ENCODE measurements around the gene MYH9.
A peak's percentile ranks its signal among the peaks of the same experiment; 100 is the strongest.

The MYH9 gene

DNA sequence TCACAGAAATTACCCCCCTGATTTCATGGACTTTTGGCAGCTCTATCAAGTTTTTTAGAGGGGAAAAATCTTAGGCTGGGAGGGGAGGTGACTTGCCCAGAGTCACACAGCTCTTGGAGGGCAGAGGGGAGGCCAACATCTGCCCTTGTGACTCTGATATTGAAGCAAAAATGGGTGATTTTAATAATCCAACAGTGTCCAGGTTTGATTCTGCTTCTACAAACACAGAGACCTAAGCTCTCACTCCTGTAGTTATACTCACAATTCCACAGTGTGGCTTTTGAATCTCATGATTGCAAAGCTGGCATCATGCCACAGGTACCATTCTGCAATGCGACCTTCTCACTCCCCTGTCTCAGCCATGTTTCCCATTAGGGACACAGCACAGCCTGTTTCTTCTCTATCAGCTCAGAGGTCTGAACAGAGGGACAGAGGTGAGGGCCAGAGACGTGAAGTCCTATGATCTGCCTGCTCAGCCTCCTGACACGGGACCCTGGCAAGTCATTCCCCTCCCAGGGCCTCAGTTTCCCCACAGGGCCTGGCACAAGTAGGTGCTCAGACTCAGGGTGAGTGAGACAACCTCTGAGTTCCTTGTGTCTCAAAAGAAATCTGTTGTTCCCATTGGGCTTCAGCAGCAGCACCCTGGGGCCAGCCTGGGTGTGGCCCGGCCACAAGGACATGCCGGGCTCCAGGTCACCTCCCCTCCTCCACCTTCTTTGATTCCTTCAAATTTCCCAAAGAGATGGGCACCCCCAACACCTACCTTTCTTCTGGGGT is 149.2 kb downstream of the MYH9 start:
- peak; percentile 30; the same call in 1 of the 2 replicates for TF ChIP-seq SCRT2 (tag by site-specific recombination; IDR thresholded peaks at IDR 0.05)
- TF ChIP-seq, protein P1, sequence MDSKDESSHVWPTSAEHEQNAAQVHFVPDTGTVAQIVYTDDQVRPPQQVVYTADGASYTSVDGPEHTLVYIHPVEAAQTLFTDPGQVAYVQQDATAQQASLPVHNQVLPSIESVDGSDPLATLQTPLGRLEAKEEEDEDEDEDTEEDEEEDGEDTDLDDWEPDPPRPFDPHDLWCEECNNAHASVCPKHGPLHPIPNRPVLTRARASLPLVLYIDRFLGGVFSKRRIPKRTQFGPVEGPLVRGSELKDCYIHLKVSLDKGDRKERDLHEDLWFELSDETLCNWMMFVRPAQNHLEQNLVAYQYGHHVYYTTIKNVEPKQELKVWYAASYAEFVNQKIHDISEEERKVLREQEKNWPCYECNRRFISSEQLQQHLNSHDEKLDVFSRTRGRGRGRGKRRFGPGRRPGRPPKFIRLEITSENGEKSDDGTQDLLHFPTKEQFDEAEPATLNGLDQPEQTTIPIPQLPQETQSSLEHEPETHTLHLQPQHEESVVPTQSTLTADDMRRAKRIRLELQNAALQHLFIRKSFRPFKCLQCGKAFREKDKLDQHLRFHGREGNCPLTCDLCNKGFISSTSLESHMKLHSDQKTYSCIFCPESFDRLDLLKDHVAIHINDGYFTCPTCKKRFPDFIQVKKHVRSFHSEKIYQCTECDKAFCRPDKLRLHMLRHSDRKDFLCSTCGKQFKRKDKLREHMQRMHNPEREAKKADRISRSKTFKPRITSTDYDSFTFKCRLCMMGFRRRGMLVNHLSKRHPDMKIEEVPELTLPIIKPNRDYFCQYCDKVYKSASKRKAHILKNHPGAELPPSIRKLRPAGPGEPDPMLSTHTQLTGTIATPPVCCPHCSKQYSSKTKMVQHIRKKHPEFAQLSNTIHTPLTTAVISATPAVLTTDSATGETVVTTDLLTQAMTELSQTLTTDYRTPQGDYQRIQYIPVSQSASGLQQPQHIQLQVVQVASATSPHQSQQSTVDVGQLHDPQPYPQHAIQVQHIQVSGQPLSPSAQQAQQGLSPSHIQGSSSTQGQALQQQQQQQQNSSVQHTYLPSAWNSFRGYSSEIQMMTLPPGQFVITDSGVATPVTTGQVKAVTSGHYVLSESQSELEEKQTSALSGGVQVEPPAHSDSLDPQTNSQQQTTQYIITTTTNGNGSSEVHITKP (tag by site-specific recombination; IDR thresholded peaks at IDR 0.05): peak; percentile 42; the same call in 1 of the 2 replicates
- no peak for TF ChIP-seq ZNF214 (tag by site-specific recombination; IDR thresholded peaks at IDR 0.05; ENCODE audit: borderline replicate concordance)
- TF ChIP-seq SCRT1 (tag by site-specific recombination; IDR thresholded peaks at IDR 0.05; ENCODE audit: borderline replicate concordance): peak; percentile 33; the same call in 1 of the 2 replicates
- peak; percentile 94 for TF ChIP-seq ZNF184 (tag by site-specific recombination; IDR thresholded peaks at IDR 0.05)
- peak; percentile 81 for TF ChIP-seq ZNF335 (tag by site-specific recombination; conservative IDR thresholded peaks at IDR 0.05)
- TF ChIP-seq KLF10 (tag by site-specific recombination; IDR thresholded peaks at IDR 0.05): no peak
- no peak for TF ChIP-seq ZNF549 (tag by site-specific recombination; IDR thresholded peaks at IDR 0.05)
- TF ChIP-seq, protein P2, sequence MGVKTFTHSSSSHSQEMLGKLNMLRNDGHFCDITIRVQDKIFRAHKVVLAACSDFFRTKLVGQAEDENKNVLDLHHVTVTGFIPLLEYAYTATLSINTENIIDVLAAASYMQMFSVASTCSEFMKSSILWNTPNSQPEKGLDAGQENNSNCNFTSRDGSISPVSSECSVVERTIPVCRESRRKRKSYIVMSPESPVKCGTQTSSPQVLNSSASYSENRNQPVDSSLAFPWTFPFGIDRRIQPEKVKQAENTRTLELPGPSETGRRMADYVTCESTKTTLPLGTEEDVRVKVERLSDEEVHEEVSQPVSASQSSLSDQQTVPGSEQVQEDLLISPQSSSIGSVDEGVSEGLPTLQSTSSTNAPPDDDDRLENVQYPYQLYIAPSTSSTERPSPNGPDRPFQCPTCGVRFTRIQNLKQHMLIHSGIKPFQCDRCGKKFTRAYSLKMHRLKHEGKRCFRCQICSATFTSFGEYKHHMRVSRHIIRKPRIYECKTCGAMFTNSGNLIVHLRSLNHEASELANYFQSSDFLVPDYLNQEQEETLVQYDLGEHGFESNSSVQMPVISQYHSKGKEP (tag by site-specific recombination; IDR thresholded peaks at IDR 0.05): no peak
- TF ChIP-seq ZFP37 (tag by site-specific recombination; IDR thresholded peaks at IDR 0.05): no peak
- TF ChIP-seq ZNF394 (tag by site-specific recombination; IDR thresholded peaks at IDR 0.05; ENCODE audit: borderline replicate concordance): no peak
- peak; percentile 54; the same call in 1 of the 2 replicates for TF ChIP-seq ZNF341 (tag by site-specific recombination; IDR thresholded peaks at IDR 0.05; ENCODE audit: low read depth)
- TF ChIP-seq, protein P3, sequence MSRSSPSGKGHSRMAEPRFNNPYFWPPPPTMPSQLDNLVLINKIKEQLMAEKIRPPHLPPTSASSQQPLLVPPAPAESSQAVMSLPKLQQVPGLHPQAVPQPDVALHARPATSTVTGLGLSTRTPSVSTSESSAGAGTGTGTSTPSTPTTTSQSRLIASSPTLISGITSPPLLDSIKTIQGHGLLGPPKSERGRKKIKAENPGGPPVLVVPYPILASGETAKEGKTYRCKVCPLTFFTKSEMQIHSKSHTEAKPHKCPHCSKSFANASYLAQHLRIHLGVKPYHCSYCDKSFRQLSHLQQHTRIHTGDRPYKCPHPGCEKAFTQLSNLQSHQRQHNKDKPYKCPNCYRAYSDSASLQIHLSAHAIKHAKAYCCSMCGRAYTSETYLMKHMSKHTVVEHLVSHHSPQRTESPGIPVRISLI (tag by site-specific recombination; IDR thresholded peaks at IDR 0.05): no peak
- TF ChIP-seq WT1 (tag by site-specific recombination; IDR thresholded peaks at IDR 0.05): no peak
- peaks cover 0 to 19% of the 10 kb centered on the region in 2 experiments; a peak in 1 of 3 replicates for H3K36me3 ChIP-seq (ENCODE audit: control insufficient read depth in 2 of 2, insufficient read depth in 1 of 2, low read length in 2 of 2)
- H3K4me3 ChIP-seq (ENCODE audit: low read depth, low read length): peak overlapping the region; percentile 49
- POLR2A ChIA-PET: interaction anchor here (0.9 to 2.7 kb wide), 11 partner anchors 10 to 268 kb away, joined by 3 to 8 read pairs (median 4); partner anchors contain the start of genes FOXRED2, MYH9 and TXN2
- peaks cover 9% of the 10 kb centered on the region for H3K4me1 ChIP-seq (ENCODE audit: control insufficient read depth, insufficient read depth, low read length)
- CTCF ChIA-PET: interaction anchor here (0.7 to 3.4 kb wide), 23 partner anchors 8 to 443 kb away, joined by 3 to 18 read pairs (median 6); no protein-coding TSS in a partner anchor
- H3K27ac ChIP-seq (ENCODE audit: extremely low read depth, low read depth, low read length): peak overlapping the region; percentile 63
- H3K9me3 ChIP-seq (ENCODE audit: control insufficient read depth, insufficient read depth, low read depth, low read length): no peaks in the 10 kb centered on the region

DNA sequence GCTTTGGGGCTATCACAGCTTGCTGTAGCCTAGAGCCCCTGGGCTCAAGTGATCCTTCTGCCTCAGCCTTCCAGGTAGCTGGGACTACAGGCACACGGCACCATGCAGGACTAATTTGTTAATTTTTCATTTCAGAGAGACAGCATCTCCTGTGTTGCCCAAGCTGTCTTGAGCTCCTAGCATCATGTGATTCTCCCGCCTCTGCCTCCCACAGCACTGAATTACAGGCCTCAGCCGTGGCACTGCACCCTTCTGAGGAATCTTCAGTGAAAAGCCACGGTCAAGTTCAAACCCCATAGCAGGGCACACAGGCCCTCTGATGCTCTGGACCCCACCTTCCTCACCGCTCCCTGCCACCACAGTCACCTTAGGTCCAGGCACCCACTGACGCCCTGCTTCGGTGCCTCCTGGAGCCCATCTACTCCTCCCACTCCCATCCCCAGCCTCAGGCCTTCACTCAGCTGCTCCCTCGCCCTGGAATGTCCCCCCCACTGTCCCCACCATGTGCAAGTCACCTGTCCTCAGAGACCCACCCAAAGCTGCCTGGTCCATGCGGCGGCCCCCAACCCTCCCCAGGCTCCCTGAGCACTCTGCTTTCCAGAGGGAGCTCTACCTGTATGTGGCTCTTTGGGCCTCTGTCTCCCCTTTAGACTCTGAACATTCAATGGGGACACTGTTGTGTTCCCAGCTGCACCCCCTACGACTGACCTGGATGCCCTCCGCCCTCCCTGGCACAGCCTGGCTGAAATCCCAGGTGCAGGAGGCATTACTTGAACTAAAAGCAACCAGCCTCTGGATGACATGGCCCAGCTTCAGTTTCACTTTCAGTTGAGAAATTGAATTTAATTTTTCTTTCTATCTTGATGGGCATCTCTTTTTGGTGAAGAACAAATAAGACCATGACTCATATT is 150.1 kb downstream of the MYH9 start:
- ChIA-PET POLR2A (interaction anchor here (1.1 to 2.7 kb wide), 2 partner anchors 33 to 244 kb away, joined by 3 to 8 read pairs; partner anchors contain the start of gene TXN2), CTCF (interaction anchor here (0.6 to 3.1 kb wide), 8 partner anchors 16 to 443 kb away, joined by 3 to 13 read pairs (median 5); no protein-coding TSS in a partner anchor)
- Histone ChIP-seq H3K9me3 (ENCODE audit: control insufficient read depth, insufficient read depth, low read depth, low read length) (no peaks in the 10 kb centered on the region), H3K4me3 (ENCODE audit: low read depth, low read length) (no peak overlapping the region), H3K36me3 (ENCODE audit: control insufficient read depth in 2 of 2, insufficient read depth in 1 of 2, low read length in 2 of 2) (peaks cover 0 to 28% of the 10 kb centered on the region in 2 experiments; a peak in 1 of 3 replicates), H3K27ac (ENCODE audit: extremely low read depth, low read depth, low read length) (no peak overlapping the region), H3K4me1 (ENCODE audit: control insufficient read depth, insufficient read depth, low read length) (peaks cover 9% of the 10 kb centered on the region)
- TF ChIP-seq, protein P4, sequence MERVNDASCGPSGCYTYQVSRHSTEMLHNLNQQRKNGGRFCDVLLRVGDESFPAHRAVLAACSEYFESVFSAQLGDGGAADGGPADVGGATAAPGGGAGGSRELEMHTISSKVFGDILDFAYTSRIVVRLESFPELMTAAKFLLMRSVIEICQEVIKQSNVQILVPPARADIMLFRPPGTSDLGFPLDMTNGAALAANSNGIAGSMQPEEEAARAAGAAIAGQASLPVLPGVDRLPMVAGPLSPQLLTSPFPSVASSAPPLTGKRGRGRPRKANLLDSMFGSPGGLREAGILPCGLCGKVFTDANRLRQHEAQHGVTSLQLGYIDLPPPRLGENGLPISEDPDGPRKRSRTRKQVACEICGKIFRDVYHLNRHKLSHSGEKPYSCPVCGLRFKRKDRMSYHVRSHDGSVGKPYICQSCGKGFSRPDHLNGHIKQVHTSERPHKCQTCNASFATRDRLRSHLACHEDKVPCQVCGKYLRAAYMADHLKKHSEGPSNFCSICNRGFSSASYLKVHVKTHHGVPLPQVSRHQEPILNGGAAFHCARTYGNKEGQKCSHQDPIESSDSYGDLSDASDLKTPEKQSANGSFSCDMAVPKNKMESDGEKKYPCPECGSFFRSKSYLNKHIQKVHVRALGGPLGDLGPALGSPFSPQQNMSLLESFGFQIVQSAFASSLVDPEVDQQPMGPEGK (tag by site-specific recombination; IDR thresholded peaks at IDR 0.05): 0 out of 2 replicates have a peak, but pooled peaks have one; percentile 4
- no peak for TF ChIP-seq PBX3 (CRISPR knock-in tag; IDR thresholded peaks at IDR 0.05)
- TF ChIP-seq, protein P5, sequence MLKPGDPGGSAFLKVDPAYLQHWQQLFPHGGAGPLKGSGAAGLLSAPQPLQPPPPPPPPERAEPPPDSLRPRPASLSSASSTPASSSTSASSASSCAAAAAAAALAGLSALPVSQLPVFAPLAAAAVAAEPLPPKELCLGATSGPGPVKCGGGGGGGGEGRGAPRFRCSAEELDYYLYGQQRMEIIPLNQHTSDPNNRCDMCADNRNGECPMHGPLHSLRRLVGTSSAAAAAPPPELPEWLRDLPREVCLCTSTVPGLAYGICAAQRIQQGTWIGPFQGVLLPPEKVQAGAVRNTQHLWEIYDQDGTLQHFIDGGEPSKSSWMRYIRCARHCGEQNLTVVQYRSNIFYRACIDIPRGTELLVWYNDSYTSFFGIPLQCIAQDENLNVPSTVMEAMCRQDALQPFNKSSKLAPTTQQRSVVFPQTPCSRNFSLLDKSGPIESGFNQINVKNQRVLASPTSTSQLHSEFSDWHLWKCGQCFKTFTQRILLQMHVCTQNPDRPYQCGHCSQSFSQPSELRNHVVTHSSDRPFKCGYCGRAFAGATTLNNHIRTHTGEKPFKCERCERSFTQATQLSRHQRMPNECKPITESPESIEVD (tag by site-specific recombination; IDR thresholded peaks at IDR 0.05): 0 out of 2 replicates have a peak, but pooled peaks have one; percentile 41

Measured in HEK293 (cell line).